PC-9 (cell line): ENCODE data around the gene PLA2G4A. TPM values are rescaled to one million over a fixed set of nuclear protein-coding genes. Genes with fewer than 3 reads are reported as not detected.

Experiments used
- BruUV-seq: library from RNA; stranded (reverse); fragments of 400-500 nt; replicated peaks from 2 replicates; lab custom pipeline; 2021; lab: Mats Ljungman, UMichigan
- CTCF ChIA-PET: fragments of 300-600 bp; sonication (Branson Sonifier 250); formaldehyde crosslinking; loops from one replicate; lab custom pipeline; 2022; ENCODE audit warnings: antibody characterized with exemption; lab: Charles Lee
- POLR2A ChIA-PET: fragments of 300-600 bp; sonication (Branson Sonifier 250); formaldehyde crosslinking; loops from one replicate; lab custom pipeline; 2022; ENCODE audit warnings: antibody characterized with exemption; ENCODE audit not compliant: unreplicated experiment; lab: Charles Lee
- DNase-seq, 2 experiments: peaks; one replicate each; pipeline versions ENCODE4 v3.0.0 to v3.0.0-alpha.2; 2015 to 2022; ENCODE audit warnings: mixed read lengths in 1 of 2
- H2AFZ ChIP-seq: fragments of 200-600 bp; sonication (generic); 2 replicates; pipeline ENCODE4 v1.8.1; 2017; ENCODE audit warnings: antibody characterized with exemption
- H3F3A ChIP-seq: fragments of 200-600 bp; sonication (generic); 2 replicates; pipeline ENCODE4 v1.8.1; 2017; ENCODE audit warnings: antibody characterized with exemption, mild to moderate bottlenecking, low read depth; ENCODE audit not compliant: insufficient read depth
- H3K27ac ChIP-seq: fragments of 200-600 bp; sonication (generic); 2 replicates; pipeline ENCODE4 v1.6.1; 2016; ENCODE audit warnings: mixed run types
- H3K27me3 ChIP-seq: fragments of 200-600 bp; sonication (generic); 2 replicates; pipeline ENCODE4 v1.6.1; 2016; ENCODE audit warnings: low read depth, mixed run types; ENCODE audit not compliant: insufficient read depth
- H3K36me3 ChIP-seq: fragments of 200-600 bp; sonication (generic); 2 replicates; pipeline ENCODE4 v1.6.1; 2016; ENCODE audit warnings: low read depth, mixed run types
- H3K4me1 ChIP-seq: fragments of 200-600 bp; sonication (generic); replicated peaks from 2 replicates; pipeline ENCODE4 v1.6.1; 2016; ENCODE audit warnings: mixed run types; ENCODE audit not compliant: insufficient read depth
- H3K4me2 ChIP-seq: fragments of 200-600 bp; sonication (generic); 2 replicates; pipeline ENCODE4 v1.6.1; 2017; ENCODE audit warnings: mixed run types
- H3K4me3 ChIP-seq: fragments of 200-600 bp; sonication (generic); 2 replicates; pipeline ENCODE4 v1.6.1; 2016; ENCODE audit warnings: mixed run types
- H3K79me2 ChIP-seq: fragments of 200-600 bp; sonication (generic); 2 replicates; pipeline ENCODE4 v1.6.1; 2017; ENCODE audit warnings: low read depth, mixed run types
- H3K9me2 ChIP-seq: fragments of 200-600 bp; sonication (generic); 2 replicates; pipeline ENCODE4 v1.8.1; 2017; ENCODE audit warnings: mild to moderate bottlenecking; ENCODE audit not compliant: insufficient read depth
- H3K9me3 ChIP-seq: fragments of 200-600 bp; sonication (generic); 2 replicates; pipeline ENCODE4 v1.8.1; 2016; ENCODE audit warnings: low read depth; ENCODE audit not compliant: insufficient read depth
- H4K20me1 ChIP-seq: fragments of 200-600 bp; sonication (generic); 2 replicates; pipeline ENCODE4 v1.8.1; 2017; ENCODE audit not compliant: insufficient read depth
- EZH2 ChIP-seq: fragments of 200-600 bp; sonication (generic); IDR thresholded peaks from 2 replicates; pipeline ENCODE4 v1.8.0; 2017; ENCODE audit warnings: antibody characterized with exemption, low read depth
- intact Hi-C: fragments of 100-400 bp; cut with micrococcal nuclease; formaldehyde crosslinking; loops from one replicate; pipeline ENCODE4 v1.10.0; 2022; ENCODE audit not compliant: unreplicated experiment
- total RNA-seq: library from RNA; stranded (reverse); gene quantifications from 2 replicates; pipeline ENCODE4 v1.2.3, GENCODE V29; 2021
- TF ChIP-seq, protein P1 (sequence below): fragments of 200-600 bp; sonication (generic); conservative IDR thresholded peaks from 2 replicates; pipeline ENCODE4 v1.6.1; 2017; ENCODE audit warnings: mixed run types, antibody characterized with exemption, mild to moderate bottlenecking, moderate library complexity

The PLA2G4A gene
- total RNA-seq, 1 experiment from 2014 or later = 3.3 TPM

- H3K79me2 ChIP-seq = no peaks in the 10 kb centered on the region
These were observed 101.5 kb downstream of the PLA2G4A start for GRCh38 chr1:186930238-186930637.

DNA sequence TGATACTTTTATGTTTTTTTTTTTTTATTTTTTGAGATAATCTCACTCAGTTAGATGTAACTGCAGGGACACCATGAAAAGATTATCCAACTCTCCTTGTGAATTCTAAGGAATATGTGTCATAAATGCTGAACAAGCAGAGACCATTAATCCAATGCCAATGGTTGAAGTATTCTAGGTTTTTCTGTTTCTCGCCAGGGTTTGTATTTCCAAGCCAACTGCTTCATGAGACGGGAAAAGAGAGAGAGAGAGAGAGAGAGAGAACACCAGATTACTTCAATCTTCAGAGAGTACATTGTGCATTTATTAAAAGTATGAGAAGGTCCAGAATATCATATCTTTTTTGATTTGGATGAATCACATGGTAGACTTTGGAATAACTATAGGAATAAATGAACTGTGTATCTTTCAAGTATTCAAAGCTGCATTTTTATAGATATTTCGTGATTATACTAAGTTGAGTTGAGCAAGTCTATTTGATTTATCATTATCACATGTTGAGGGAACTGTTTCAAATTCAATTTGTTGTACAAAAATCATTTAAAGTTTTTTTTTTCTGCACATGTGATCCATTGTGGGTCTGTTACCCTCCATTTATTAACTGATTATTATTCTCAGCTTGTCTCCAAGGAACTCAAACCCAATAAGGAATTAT is 108.4 kb downstream of the PLA2G4A start:
- no peak for DNase-seq
- intact Hi-C loops = no loop called here
- POLR2A ChIA-PET = no interaction called here
- no peak overlapping the region for H3K4me2 ChIP-seq
- H4K20me1 ChIP-seq = no peaks in the 10 kb centered on the region
- H3K79me2 ChIP-seq = no peaks in the 10 kb centered on the region
- no peak overlapping the region for H3K4me3 ChIP-seq
- CTCF ChIA-PET = interaction anchor here (0.6 kb wide), 1 partner anchor 40 kb away, joined by 3 read pairs; no protein-coding TSS in a partner anchor
- no peaks in the 10 kb centered on the region for H3K9me3 ChIP-seq
- H3K27me3 ChIP-seq = no peaks in the 10 kb centered on the region
- H3K27ac ChIP-seq = no peak overlapping the region
- no peak overlapping the region for H2AFZ ChIP-seq
- no peaks in the 10 kb centered on the region for H3K9me2 ChIP-seq
- no peak for TF ChIP-seq EZH2
- no peaks in the 10 kb centered on the region for H3K36me3 ChIP-seq
- no TSS peak for BruUV-seq
- H3K4me1 ChIP-seq = no peaks in the 10 kb centered on the region
- no peaks in the 10 kb centered on the region for H3F3A ChIP-seq

More at GRCh38 chr1:186930238-186930637, 101.5 kb downstream of the PLA2G4A start:
- ChIA-PET CTCF (no interaction called here), POLR2A (no interaction called here)
- no peak overlapping the region for H3K4me3 ChIP-seq
- H3K9me2 ChIP-seq = no peaks in the 10 kb centered on the region
- H3K27ac ChIP-seq = no peak overlapping the region
- no peaks in the 10 kb centered on the region for H3F3A ChIP-seq
- no peaks in the 10 kb centered on the region for H4K20me1 ChIP-seq
- intact Hi-C loops = no loop called here
- no TSS peak for BruUV-seq
- H3K4me2 ChIP-seq = no peak overlapping the region
- no peaks in the 10 kb centered on the region; the same call in 1 of the 2 replicates for H3K4me1 ChIP-seq
- H3K27me3 ChIP-seq = no peaks in the 10 kb centered on the region
- H3K9me3 ChIP-seq = no peaks in the 10 kb centered on the region
- no peak overlapping the region for H2AFZ ChIP-seq
- TF ChIP-seq, protein P1, sequence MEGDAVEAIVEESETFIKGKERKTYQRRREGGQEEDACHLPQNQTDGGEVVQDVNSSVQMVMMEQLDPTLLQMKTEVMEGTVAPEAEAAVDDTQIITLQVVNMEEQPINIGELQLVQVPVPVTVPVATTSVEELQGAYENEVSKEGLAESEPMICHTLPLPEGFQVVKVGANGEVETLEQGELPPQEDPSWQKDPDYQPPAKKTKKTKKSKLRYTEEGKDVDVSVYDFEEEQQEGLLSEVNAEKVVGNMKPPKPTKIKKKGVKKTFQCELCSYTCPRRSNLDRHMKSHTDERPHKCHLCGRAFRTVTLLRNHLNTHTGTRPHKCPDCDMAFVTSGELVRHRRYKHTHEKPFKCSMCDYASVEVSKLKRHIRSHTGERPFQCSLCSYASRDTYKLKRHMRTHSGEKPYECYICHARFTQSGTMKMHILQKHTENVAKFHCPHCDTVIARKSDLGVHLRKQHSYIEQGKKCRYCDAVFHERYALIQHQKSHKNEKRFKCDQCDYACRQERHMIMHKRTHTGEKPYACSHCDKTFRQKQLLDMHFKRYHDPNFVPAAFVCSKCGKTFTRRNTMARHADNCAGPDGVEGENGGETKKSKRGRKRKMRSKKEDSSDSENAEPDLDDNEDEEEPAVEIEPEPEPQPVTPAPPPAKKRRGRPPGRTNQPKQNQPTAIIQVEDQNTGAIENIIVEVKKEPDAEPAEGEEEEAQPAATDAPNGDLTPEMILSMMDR = no peak
- TF ChIP-seq EZH2 = no peak
- no peaks in the 10 kb centered on the region for H3K36me3 ChIP-seq
- DNase-seq = no peak

- ChIA-PET POLR2A (no interaction called here), CTCF (no interaction called here)
- DNase-seq = no peak
- no peak for TF ChIP-seq EZH2
- TF ChIP-seq, protein P1 = no peak
- BruUV-seq = no TSS peak
- intact Hi-C loops = no loop called here
- H3K27ac ChIP-seq = no peak overlapping the region
- H4K20me1 ChIP-seq = no peaks in the 10 kb centered on the region
- no peak overlapping the region for H3K4me3 ChIP-seq
- no peak overlapping the region for H2AFZ ChIP-seq
- H3K4me1 ChIP-seq = no peaks in the 10 kb centered on the region
- no peaks in the 10 kb centered on the region for H3K9me2 ChIP-seq
- H3K4me2 ChIP-seq = no peak overlapping the region
- H3K9me3 ChIP-seq = no peaks in the 10 kb centered on the region
- no peaks in the 10 kb centered on the region for H3K27me3 ChIP-seq
- no peaks in the 10 kb centered on the region for H3F3A ChIP-seq
- H3K79me2 ChIP-seq = no peaks in the 10 kb centered on the region
- H3K36me3 ChIP-seq = no peaks in the 10 kb centered on the region
These were observed 115.3 kb downstream of the PLA2G4A start for GRCh38 chr1:186943891-186944686.
